Naive thymus-derived CD8-positive, alpha-beta T cell (primary cell): ENCODE measurements around the gene CHIC2. TPM values are rescaled to one million over a fixed set of nuclear protein-coding genes. Genes with fewer than 3 reads are reported as not detected.

Experiments
- ATAC-seq, 2 donors: fragments of 150-1000 bp; cut with Tn5 transposase in 1 of 2; sonication (Bioruptor Pico), chemical (Tn5 transposase) in 1 of 2; 1 replicate in 1 of 2; 2 replicates in 1 of 2; pipeline ENCODE4 v1.10.0; 2021; ENCODE audit warnings: mild to moderate bottlenecking in 2 of 2, moderate library complexity in 2 of 2
- POLR2A ChIA-PET: fragments of 350-600 bp; sonication (Branson Sonifier 250); formaldehyde crosslinking; loops from one replicate; lab custom pipeline; 2021; ENCODE audit warnings: antibody characterized with exemption; lab: Charles Lee
- DNase-seq, 10 donors: peaks; one replicate each; pipeline versions ENCODE4 v3.0.0 to v3.0.0-alpha.2; 2020 to 2022
- H3K27ac Mint-ChIP-seq, 10 donors: one replicate each; pipeline ENCODE4 v1.8.0; 2020 to 2022; ENCODE audit warnings: mild to moderate bottlenecking in 10 of 10, mixed read lengths in 10 of 10, moderate library complexity in 4 of 10, inconsistent platforms in 1 of 10
- H3K27me3 Mint-ChIP-seq, 5 donors: one replicate each; pipeline ENCODE4 v1.8.0; 2021 to 2022; ENCODE audit warnings: mixed read lengths in 5 of 5
- H3K36me3 Mint-ChIP-seq, 3 donors: one replicate each; pipeline ENCODE4 v1.8.0; 2020 to 2022; ENCODE audit warnings: mixed read lengths in 3 of 3, mild to moderate bottlenecking in 2 of 3, inconsistent platforms in 1 of 3
- H3K4me1 Mint-ChIP-seq, 4 donors: one replicate each; pipeline ENCODE4 v1.8.0; 2021 to 2022; ENCODE audit warnings: mixed read lengths in 4 of 4
- H3K4me3 Mint-ChIP-seq, 10 donors: one replicate each; pipeline ENCODE4 v1.8.0; 2020 to 2022; ENCODE audit warnings: mild to moderate bottlenecking in 10 of 10, mixed read lengths in 10 of 10, moderate library complexity in 6 of 10, inconsistent platforms in 1 of 10
- H3K9me3 Mint-ChIP-seq, 9 donors: one replicate each; pipeline ENCODE4 v1.8.0; 2020 to 2022; ENCODE audit warnings: mixed read lengths in 9 of 9, mild to moderate bottlenecking in 3 of 9, inconsistent platforms in 1 of 9, moderate library complexity in 1 of 9
- polyA plus RNA-seq, 3 donors: library from polyadenylated mRNA; unstranded; fragments of 300-500 nt; fragmentation: Illumina TruSeq; gene quantifications; one replicate each; pipeline ENCODE4 v1.2.3, GENCODE V29; 2021
- total RNA-seq, 8 experiments: library from RNA in 2 of 8; stranded (reverse) in 2 of 8; gene quantifications; one replicate each; pipeline ENCODE4 v1.2.3 and lab custom pipeline; 2021 to 2026

CHIC2 gene
- total and polyA plus RNA-seq, 5 experiments from 2014 or later = 49.4 to 70.5 (median 51.7) TPM

GRCh38 chr4:53991821-53992220 lies 72.6 kb downstream of the CHIC2 start:
- Mint-ChIP-seq H3K36me3 (peaks cover 0 to 3% (median 2%) of the 10 kb centered on the region in 3 donors), H3K27ac (no peak overlapping the region), H3K4me3 (no peak overlapping the region), H3K9me3 (no peaks in the 10 kb centered on the region), H3K27me3 (no peaks in the 10 kb centered on the region), H3K4me1 (peaks cover 0 to 10% (median 5%) of the 10 kb centered on the region in 4 donors)
- no peak for DNase-seq
- POLR2A ChIA-PET = no interaction called here
- no peak for ATAC-seq

DNA sequence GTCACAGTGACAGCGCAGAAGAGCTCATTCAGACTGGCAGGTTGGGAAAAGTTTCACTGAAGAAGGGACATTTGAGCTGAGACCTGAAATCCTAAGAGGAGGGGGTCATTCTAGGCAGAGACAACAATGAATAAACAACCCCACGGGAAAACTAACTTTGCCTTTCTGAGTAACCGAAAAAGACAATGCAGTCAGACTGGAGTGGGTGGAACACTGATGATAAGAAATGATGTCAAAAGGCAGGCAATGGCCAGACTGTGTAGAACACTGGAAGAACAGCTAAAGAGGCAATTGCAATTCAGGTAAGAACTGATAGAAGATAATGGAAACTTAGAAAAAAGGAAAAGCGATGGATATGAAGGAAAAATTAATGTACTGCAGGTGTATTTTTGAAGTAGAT lies 73.8 kb downstream of the CHIC2 start:
- H3K4me3 Mint-ChIP-seq = no peak overlapping the region
- peaks cover 0 to 8% (median 6%) of the 10 kb centered on the region in 4 donors for H3K4me1 Mint-ChIP-seq
- peaks cover 0 to 1% (median 0%) of the 10 kb centered on the region in 3 donors for H3K36me3 Mint-ChIP-seq
- H3K27me3 Mint-ChIP-seq = no peaks in the 10 kb centered on the region
- no peak for DNase-seq
- H3K27ac Mint-ChIP-seq = no peak overlapping the region
- H3K9me3 Mint-ChIP-seq = no peaks in the 10 kb centered on the region
- no peak for ATAC-seq
- POLR2A ChIA-PET = no interaction called here

DNA sequence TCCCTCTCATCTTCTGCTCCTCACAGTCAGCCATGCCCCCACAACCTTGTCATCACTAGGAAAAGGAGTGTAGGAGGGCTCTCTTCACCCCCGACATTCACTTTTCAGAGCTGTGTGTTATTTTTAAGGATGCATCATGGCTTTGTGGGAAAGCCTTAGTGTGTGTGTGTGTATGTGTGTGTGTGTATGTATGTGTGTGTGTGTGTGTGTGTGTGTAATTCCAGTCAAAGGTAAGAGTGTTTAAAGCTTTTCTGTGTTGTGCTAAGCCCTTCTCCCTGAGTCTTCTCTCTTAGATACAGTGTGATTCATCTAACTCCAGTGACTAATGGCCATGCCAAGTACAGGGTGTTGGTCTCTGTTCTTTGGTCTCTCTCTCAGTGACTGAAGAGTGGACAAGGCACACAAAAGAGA lies 76.6 kb downstream of the CHIC2 start:
- H3K4me1 Mint-ChIP-seq = peaks cover 0 to 2% (median under 1%) of the 10 kb centered on the region in 4 donors
- DNase-seq (no peak), ATAC-seq (no peak)
- H3K27me3 Mint-ChIP-seq = no peaks in the 10 kb centered on the region
- H3K36me3 Mint-ChIP-seq = peaks cover 0 to 4% (median 2%) of the 10 kb centered on the region in 3 donors
- no peak overlapping the region for H3K4me3 Mint-ChIP-seq
- peak overlapping the region in 1 of 10 donors; percentile 27 for H3K27ac Mint-ChIP-seq
- peaks cover 0 to 2% (median 0%) of the 10 kb centered on the region in 9 donors for H3K9me3 Mint-ChIP-seq
- POLR2A ChIA-PET = no interaction called here

DNA sequence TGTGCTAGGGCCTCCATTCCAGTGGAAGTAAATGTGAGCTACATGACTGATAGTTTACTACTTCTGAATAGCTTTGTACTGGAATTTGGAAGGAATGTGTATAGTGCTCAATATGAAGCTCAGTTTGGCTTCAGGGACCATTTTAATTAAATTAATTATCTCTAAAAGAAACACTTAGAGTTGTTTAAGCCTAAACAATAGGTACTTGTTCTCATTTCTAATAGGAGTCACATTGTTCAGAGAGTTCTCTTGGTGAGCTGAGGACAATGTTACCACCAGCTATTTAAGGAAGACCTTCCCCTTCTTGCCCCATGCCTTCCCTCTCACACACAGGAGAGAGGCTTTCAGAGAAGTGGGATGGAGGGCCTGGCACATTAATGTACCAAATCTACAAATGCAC lies 78.3 kb downstream of the CHIC2 start:
- Mint-ChIP-seq H3K27me3 (no peaks in the 10 kb centered on the region), H3K36me3 (peaks cover 0 to 5% (median 2%) of the 10 kb centered on the region in 3 donors), H3K9me3 (peaks cover 0 to 2% (median 0%) of the 10 kb centered on the region in 9 donors), H3K27ac (no peak overlapping the region), H3K4me3 (no peak overlapping the region), H3K4me1 (peaks cover 0 to 2% (median under 1%) of the 10 kb centered on the region in 4 donors)
- ATAC-seq (no peak), DNase-seq (no peak)
- POLR2A ChIA-PET = interaction anchor here (0.6 kb wide), 1 partner anchor 13 kb away, joined by 3 read pairs; no protein-coding TSS in a partner anchor

DNA sequence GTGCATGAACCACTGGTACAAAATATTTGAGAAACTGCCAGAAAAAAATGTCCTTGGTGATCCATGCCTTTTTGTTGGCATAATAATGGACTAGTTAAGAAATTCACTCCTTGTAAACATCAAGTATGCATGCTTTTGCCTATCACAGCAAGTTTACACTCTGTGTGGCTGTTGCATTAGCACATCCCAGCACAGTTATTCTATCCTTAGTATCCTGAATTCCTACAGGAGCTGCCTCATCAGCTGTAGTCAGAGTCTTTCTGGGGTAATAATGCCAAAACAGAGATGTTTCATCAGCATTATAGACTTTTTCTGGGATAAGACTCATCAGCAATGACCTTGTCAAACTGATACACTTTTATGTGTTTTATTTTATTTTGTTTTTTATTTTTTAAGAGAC lies 82.8 kb downstream of the CHIC2 start:
- H3K9me3 Mint-ChIP-seq = peaks cover 0 to 2% (median 0%) of the 10 kb centered on the region in 9 donors
- peaks cover 0 to 2% (median under 1%) of the 10 kb centered on the region in 4 donors for H3K4me1 Mint-ChIP-seq
- no peaks in the 10 kb centered on the region for H3K27me3 Mint-ChIP-seq
- H3K4me3 Mint-ChIP-seq = no peak overlapping the region
- DNase-seq (no peak), ATAC-seq (no peak)
- H3K36me3 Mint-ChIP-seq = peaks cover 0 to 8% (median 2%) of the 10 kb centered on the region in 3 donors
- H3K27ac Mint-ChIP-seq = no peak overlapping the region
- POLR2A ChIA-PET = no interaction called here

- peaks cover 0 to 2% (median 0%) of the 10 kb centered on the region in 4 donors for H3K4me1 Mint-ChIP-seq
- no peak for ATAC-seq
- no peak overlapping the region for H3K27ac Mint-ChIP-seq
- peaks cover 0 to 2% (median 0%) of the 10 kb centered on the region in 9 donors for H3K9me3 Mint-ChIP-seq
- DNase-seq = no peak
- no peak overlapping the region for H3K4me3 Mint-ChIP-seq
- H3K36me3 Mint-ChIP-seq = peaks cover 0 to 8% (median 2%) of the 10 kb centered on the region in 3 donors
- no peaks in the 10 kb centered on the region for H3K27me3 Mint-ChIP-seq
- POLR2A ChIA-PET = no interaction called here
Measured at GRCh38 chr4:53981066-53981465, 83.3 kb downstream of the CHIC2 start.

DNA sequence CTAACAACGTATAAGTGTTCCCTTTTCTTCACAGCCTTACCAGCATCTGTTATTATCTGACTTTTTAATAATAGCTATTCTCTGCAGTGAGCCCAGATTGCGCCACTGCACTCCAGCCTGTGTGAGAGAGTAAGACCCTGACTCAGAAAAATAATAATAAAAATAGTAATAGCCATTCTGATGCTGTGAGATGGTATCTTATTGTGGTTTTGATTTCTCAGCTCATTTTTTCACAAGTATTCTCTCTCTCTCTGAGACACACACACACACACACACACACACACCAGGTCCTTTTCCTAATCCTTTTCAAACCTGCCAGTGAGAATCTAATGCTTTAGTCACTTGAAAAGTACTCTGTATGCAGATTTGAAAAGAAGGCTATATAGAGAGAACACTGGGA lies 89.8 kb downstream of the CHIC2 start:
- no peak for ATAC-seq
- Mint-ChIP-seq H3K36me3 (peaks cover 0 to 12% (median 4%) of the 10 kb centered on the region in 3 donors), H3K4me3 (no peak overlapping the region), H3K4me1 (no peaks in the 10 kb centered on the region), H3K27me3 (peaks cover 0 to 4% (median 0%) of the 10 kb centered on the region in 5 donors), H3K9me3 (peaks cover 0 to 10% (median 0%) of the 10 kb centered on the region in 9 donors), H3K27ac (no peak overlapping the region)
- DNase-seq = no peak
- POLR2A ChIA-PET = no interaction called here

DNA sequence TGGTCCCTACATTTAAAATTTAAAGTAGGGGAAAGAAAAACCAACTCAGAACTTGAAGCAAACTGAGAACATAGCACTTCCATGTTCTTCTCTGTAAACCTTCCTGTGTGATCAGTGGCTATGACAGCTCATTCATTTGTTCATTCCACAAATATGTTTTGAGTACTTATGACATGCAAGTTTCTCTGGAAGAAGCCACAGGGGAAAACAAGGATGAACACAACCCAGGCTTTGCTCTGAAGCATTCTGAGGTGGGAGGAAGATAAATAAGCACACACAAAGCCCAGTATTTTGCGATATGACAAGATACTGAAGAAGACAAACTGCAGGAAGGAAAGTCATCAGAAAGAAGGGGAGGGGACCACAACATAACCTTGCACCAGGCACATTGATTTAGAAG lies 96.4 kb downstream of the CHIC2 start:
- Mint-ChIP-seq H3K4me3 (no peak overlapping the region), H3K27me3 (peaks cover 0 to 4% (median 0%) of the 10 kb centered on the region in 5 donors), H3K9me3 (peaks cover 0 to 11% (median 0%) of the 10 kb centered on the region in 9 donors), H3K36me3 (peaks cover 0 to 9% (median 4%) of the 10 kb centered on the region in 3 donors), H3K27ac (no peak overlapping the region), H3K4me1 (no peaks in the 10 kb centered on the region)
- DNase-seq (no peak), ATAC-seq (no peak)
- POLR2A ChIA-PET = no interaction called here

- ATAC-seq (no peak), DNase-seq (no peak)
- H3K4me1 Mint-ChIP-seq = no peaks in the 10 kb centered on the region
- no peak overlapping the region for H3K4me3 Mint-ChIP-seq
- POLR2A ChIA-PET = interaction anchor here (0.5 kb wide), 1 partner anchor 117 kb away, joined by 3 read pairs; no protein-coding TSS in a partner anchor
- H3K36me3 Mint-ChIP-seq = no peaks in the 10 kb centered on the region
- no peaks in the 10 kb centered on the region for H3K27me3 Mint-ChIP-seq
- H3K9me3 Mint-ChIP-seq = no peaks in the 10 kb centered on the region
- H3K27ac Mint-ChIP-seq = no peak overlapping the region
Measured at GRCh38 chr4:53963781-53964180, 100.6 kb downstream of the CHIC2 start.

DNA sequence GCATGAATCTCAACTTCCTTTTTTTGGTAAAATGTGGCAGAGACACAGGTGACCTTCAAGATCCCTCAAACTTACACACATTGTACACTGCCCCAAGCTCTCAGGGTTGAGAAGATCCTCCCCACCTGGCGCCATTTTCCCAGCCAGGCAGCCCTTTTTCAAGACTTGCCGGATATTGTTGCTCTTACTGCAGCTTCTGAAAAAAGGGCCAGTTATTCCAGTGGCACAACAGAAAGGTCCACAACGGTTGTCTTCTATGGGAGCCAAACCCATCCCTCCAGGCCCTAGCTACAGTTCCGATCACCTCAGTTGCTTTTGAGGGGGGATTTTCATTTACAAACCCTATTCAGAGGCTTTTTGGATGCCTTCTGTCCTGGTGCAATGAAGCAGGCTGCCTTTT lies 101.1 kb downstream of the CHIC2 start:
- Mint-ChIP-seq H3K27ac (no peak overlapping the region), H3K4me3 (no peak overlapping the region), H3K4me1 (no peaks in the 10 kb centered on the region), H3K36me3 (no peaks in the 10 kb centered on the region), H3K27me3 (no peaks in the 10 kb centered on the region), H3K9me3 (no peaks in the 10 kb centered on the region)
- ATAC-seq (no peak), DNase-seq (no peak)
- POLR2A ChIA-PET = interaction anchor here (0.5 kb wide), 1 partner anchor 117 kb away, joined by 3 read pairs; no protein-coding TSS in a partner anchor

- H3K4me3 Mint-ChIP-seq = no peak overlapping the region
- no peaks in the 10 kb centered on the region for H3K36me3 Mint-ChIP-seq
- ATAC-seq (no peak), DNase-seq (no peak)
- H3K9me3 Mint-ChIP-seq = no peaks in the 10 kb centered on the region
- POLR2A ChIA-PET = no interaction called here
- H3K4me1 Mint-ChIP-seq = no peaks in the 10 kb centered on the region
- peak overlapping the region in 1 of 10 donors; percentile 56 for H3K27ac Mint-ChIP-seq
- no peaks in the 10 kb centered on the region for H3K27me3 Mint-ChIP-seq
Measured at GRCh38 chr4:53962516-53963225, 101.7 kb downstream of the CHIC2 start.

- DNase-seq (no peak), ATAC-seq (no peak)
- H3K4me3 Mint-ChIP-seq = no peak overlapping the region
- no peaks in the 10 kb centered on the region for H3K9me3 Mint-ChIP-seq
- no peaks in the 10 kb centered on the region for H3K27me3 Mint-ChIP-seq
- H3K27ac Mint-ChIP-seq = no peak overlapping the region
- no peaks in the 10 kb centered on the region for H3K4me1 Mint-ChIP-seq
- H3K36me3 Mint-ChIP-seq = no peaks in the 10 kb centered on the region
- POLR2A ChIA-PET = no interaction called here
Measured at GRCh38 chr4:53961351-53961750, 103.1 kb downstream of the CHIC2 start.

DNA sequence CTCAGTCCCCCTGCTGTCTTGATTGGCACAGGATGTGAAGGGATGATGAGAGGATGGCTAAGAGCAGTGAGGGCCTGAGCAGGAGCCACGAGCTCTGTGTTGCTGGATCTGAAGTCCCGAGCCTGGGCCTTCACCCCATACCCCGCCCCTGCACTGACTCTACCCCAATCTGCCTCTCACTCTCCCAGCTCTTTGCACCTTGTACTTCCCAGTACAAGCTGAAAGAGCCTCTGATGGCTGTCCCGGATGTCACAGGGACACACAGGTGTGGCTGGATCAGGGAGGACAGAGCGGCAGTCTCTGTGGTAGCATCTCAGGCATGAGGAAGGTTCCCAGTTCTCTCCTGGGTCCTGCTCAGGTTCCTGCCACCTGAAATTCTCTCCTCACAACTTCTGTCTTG lies 103.6 kb downstream of the CHIC2 start:
- Mint-ChIP-seq H3K36me3 (no peaks in the 10 kb centered on the region), H3K9me3 (no peaks in the 10 kb centered on the region), H3K27ac (no peak overlapping the region), H3K27me3 (no peaks in the 10 kb centered on the region), H3K4me3 (no peak overlapping the region), H3K4me1 (no peaks in the 10 kb centered on the region)
- POLR2A ChIA-PET = no interaction called here
- ATAC-seq = no peak
- no peak for DNase-seq
